GM10266 (cell line): ENCODE data around the gene GNAZ.

Experiments
- DNase-seq: peaks from one replicate; pipeline ENCODE4 v3.0.0; 2012; ENCODE audit errors: extremely low spot score
- CTCF ChIP-seq: IDR thresholded peaks from 2 replicates; pipeline ENCODE4 v1.5.1; 2012; ENCODE audit warnings: mild to moderate bottlenecking, low read depth; ENCODE audit not compliant: control insufficient read depth, insufficient read depth; ENCODE audit errors: missing control alignments

GNAZ gene

GRCh38 chr22:23082534-23083314, 12.4 kb downstream of the GNAZ start:
- no peak for DNase-seq
- TF ChIP-seq CTCF = no peak

GRCh38 chr22:23083315-23084021, 13.1 kb downstream of the GNAZ start:
- no peak for DNase-seq

GRCh38 chr22:23084453-23085350, 14.4 kb downstream of the GNAZ start:
- TF ChIP-seq CTCF = no peak
- no peak for DNase-seq

More at GRCh38 chr22:23083315-23084021, 13.1 kb downstream of the GNAZ start:
- TF ChIP-seq CTCF = no peak

GRCh38 chr22:23085351-23085671, 15.0 kb downstream of the GNAZ start:
- no peak for TF ChIP-seq CTCF
- DNase-seq = no peak

GRCh38 chr22:23085785-23086184, 15.5 kb downstream of the GNAZ start:
- DNase-seq = no peak
- TF ChIP-seq CTCF = no peak

GRCh38 chr22:23086263-23086662, 15.9 kb downstream of the GNAZ start:
- TF ChIP-seq CTCF = no peak
- no peak for DNase-seq
